ENCODE measurements around the gene AVP. TPM values are rescaled to one million over a fixed set of nuclear protein-coding genes. Genes with fewer than 3 reads are reported as not detected.

Gene AVP
- total and polyA plus RNA-seq, 2 of the 13 experiments (the other 11 are each of a cell fraction or from before 2014, with no cell fraction given) = 0.12 TPM; not detected in 1

DNA sequence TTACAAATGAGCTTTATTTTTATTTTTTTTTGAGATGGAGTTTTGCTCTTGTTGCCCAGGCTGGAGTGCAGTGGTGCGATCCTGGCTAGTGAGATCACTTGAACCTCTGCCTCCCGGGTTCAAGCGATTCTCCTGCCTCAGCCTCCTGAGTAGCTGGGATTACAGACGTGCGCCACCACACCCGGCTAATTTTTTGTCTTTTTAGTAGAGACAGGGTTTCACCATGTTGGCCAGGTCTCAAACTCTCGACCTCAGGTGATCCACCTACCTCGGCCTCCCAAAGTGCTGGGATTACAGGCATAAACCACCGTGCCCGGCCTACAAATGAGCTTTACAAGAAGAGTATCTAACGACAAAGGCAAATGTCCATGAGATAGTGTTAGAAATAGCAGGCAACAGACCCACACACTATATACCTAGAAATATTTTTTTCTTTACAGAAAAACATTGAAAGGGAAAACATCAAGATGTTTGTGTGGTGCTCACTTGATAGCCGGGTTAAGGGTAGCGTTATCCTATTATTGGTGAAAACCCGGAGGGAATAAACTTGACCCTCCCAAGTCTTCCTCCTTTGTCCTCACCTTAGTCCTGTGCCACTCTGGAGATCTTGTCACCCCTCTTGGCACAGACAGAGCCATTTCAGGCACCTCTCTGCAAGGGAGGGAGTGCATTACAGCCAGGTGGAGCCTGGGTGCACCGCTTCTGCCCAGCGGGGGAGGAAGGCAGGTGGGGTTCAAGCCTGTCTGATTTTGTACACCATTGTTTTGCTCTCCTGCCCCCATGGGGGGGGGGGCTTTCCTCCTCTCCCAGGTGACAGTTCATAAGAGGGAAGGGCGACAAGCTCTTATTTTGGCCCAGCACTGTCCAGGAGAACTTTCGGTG lies 21.0 kb upstream of the AVP start (continued):
- TF ChIP-seq, protein P1, sequence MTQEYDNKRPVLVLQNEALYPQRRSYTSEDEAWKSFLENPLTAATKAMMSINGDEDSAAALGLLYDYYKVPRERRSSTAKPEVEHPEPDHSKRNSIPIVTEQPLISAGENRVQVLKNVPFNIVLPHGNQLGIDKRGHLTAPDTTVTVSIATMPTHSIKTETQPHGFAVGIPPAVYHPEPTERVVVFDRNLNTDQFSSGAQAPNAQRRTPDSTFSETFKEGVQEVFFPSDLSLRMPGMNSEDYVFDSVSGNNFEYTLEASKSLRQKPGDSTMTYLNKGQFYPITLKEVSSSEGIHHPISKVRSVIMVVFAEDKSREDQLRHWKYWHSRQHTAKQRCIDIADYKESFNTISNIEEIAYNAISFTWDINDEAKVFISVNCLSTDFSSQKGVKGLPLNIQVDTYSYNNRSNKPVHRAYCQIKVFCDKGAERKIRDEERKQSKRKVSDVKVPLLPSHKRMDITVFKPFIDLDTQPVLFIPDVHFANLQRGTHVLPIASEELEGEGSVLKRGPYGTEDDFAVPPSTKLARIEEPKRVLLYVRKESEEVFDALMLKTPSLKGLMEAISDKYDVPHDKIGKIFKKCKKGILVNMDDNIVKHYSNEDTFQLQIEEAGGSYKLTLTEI (CRISPR knock-in tag; conservative IDR thresholded peaks at IDR 0.05) = no peak
- TF ChIP-seq SP1 (IDR thresholded peaks at IDR 0.05) = no peak
- no peak for TF ChIP-seq SP1 (CRISPR knock-in tag; IDR thresholded peaks at IDR 0.05)
- TF ChIP-seq DBP (CRISPR knock-in tag; IDR thresholded peaks at IDR 0.05; ENCODE audit: not compliant biosample characterization) = no peak
- TF ChIP-seq ZNF333 (CRISPR knock-in tag; IDR thresholded peaks at IDR 0.05; ENCODE audit: borderline replicate concordance) = 0 out of 2 replicates have a peak, but pooled peaks have one; percentile 57
- TF ChIP-seq NCOA5 (CRISPR knock-in tag; IDR thresholded peaks at IDR 0.05) = no peak
- TF ChIP-seq ZNF251 (CRISPR knock-in tag; IDR thresholded peaks at IDR 0.05) = no peak
- TF ChIP-seq, protein P2, sequence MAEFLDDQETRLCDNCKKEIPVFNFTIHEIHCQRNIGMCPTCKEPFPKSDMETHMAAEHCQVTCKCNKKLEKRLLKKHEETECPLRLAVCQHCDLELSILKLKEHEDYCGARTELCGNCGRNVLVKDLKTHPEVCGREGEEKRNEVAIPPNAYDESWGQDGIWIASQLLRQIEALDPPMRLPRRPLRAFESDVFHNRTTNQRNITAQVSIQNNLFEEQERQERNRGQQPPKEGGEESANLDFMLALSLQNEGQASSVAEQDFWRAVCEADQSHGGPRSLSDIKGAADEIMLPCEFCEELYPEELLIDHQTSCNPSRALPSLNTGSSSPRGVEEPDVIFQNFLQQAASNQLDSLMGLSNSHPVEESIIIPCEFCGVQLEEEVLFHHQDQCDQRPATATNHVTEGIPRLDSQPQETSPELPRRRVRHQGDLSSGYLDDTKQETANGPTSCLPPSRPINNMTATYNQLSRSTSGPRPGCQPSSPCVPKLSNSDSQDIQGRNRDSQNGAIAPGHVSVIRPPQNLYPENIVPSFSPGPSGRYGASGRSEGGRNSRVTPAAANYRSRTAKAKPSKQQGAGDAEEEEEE (CRISPR knock-in tag; IDR thresholded peaks at IDR 0.05; ENCODE audit: borderline replicate concordance) = no peak
- no peak for TF ChIP-seq TCF12 (IDR thresholded peaks at IDR 0.05)
- 0 out of 2 replicates have a peak, but pooled peaks have one; percentile 35 for TF ChIP-seq TCF12 (CRISPR knock-in tag; IDR thresholded peaks at IDR 0.05)
- TF ChIP-seq ZNF513 (CRISPR knock-in tag; conservative IDR thresholded peaks at IDR 0.05) = no peak
- TF ChIP-seq ZNF790 (CRISPR knock-in tag; IDR thresholded peaks at IDR 0.05; ENCODE audit: borderline replicate concordance) = 0 out of 2 replicates have a peak, but pooled peaks have one; percentile 50
- TF ChIP-seq SMAD1 (CRISPR knock-in tag; IDR thresholded peaks at IDR 0.05; ENCODE audit: borderline replicate concordance, low read depth) = no peak
- TF ChIP-seq, protein P3, sequence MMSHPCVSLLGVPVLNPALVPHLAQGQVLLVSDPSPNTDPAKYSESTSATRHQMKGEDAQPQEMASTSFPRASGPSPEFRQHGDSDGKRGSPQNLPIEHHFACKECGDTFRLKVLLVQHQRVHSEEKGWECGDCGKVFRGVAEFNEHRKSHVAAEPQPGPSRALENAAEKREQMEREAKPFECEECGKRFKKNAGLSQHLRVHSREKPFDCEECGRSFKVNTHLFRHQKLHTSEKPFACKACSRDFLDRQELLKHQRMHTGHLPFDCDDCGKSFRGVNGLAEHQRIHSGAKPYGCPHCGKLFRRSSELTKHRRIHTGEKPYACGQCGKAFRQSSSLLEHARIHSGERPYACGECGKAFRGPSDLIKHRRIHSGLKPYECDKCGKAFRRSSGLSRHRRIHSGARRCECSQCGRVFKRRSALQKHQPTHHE (CRISPR knock-in tag; IDR thresholded peaks at IDR 0.05; ENCODE audit: borderline replicate concordance) = no peak
- no peak for TF ChIP-seq ZKSCAN1 (IDR thresholded peaks at IDR 0.05; ENCODE audit: low read length)
- TF ChIP-seq MYNN (CRISPR knock-in tag; IDR thresholded peaks at IDR 0.05; ENCODE audit: low read depth) = no peak
- no peak for TF ChIP-seq IRF9 (CRISPR knock-in tag; IDR thresholded peaks at IDR 0.05; ENCODE audit: borderline replicate concordance)
- TF ChIP-seq ZNF317 (CRISPR knock-in tag; IDR thresholded peaks at IDR 0.05) = no peak
- no peak for TF ChIP-seq KDM2A (CRISPR knock-in tag; IDR thresholded peaks at IDR 0.05; ENCODE audit: borderline replicate concordance, low read depth)
- TF ChIP-seq ZBTB38 (CRISPR knock-in tag; IDR thresholded peaks at IDR 0.05) = no peak
- TF ChIP-seq NFE2 (CRISPR knock-in tag; IDR thresholded peaks at IDR 0.05) = no peak

Data from HepG2 (cell line).